HepG2 (cell line): Measurements from ENCODE around the gene PARD3. TPM values are rescaled to one million over a fixed set of nuclear protein-coding genes. Genes with fewer than 3 reads are reported as not detected.

Experiments
- ARID5B ChIP-seq: IDR thresholded peaks from 2 replicates; pipeline ENCODE4 v1.4.0; 2020; ENCODE audit warnings: mild to moderate bottlenecking, missing genetic modification reagents
- ASH2L ChIP-seq: fragments of 300-600, 200-600 bp; sonication (generic); IDR thresholded peaks from 2 replicates; pipeline ENCODE4 v1.7.0; 2017; ENCODE audit warnings: low read depth, mild to moderate bottlenecking, moderate library complexity, mixed read lengths, low read length; ENCODE audit not compliant: insufficient read length
- E2F5 ChIP-seq: sonication (generic); formaldehyde crosslinking; conservative IDR thresholded peaks from 2 replicates; pipeline ENCODE4 v1.4.0; 2020; ENCODE audit warnings: missing genetic modification reagents
- ESRRA ChIP-seq: sonication (generic); formaldehyde crosslinking; IDR thresholded peaks from 2 replicates; pipeline ENCODE4 v1.5.1; 2020; ENCODE audit warnings: mild to moderate bottlenecking, low read depth, missing genetic modification reagents
- FOXP1 ChIP-seq, 2 experiments: fragments of 450-650 bp in 1 of 2; IDR thresholded peaks; 2 replicates each; pipeline ENCODE4 v1.6.1; 2017 to 2018; ENCODE audit warnings: antibody characterized with exemption in 1 of 2
- GLMP ChIP-seq: sonication (generic); formaldehyde crosslinking; IDR thresholded peaks from 2 replicates; pipeline ENCODE4 v1.9.0; 2021; ENCODE audit warnings: missing genetic modification reagents, mild to moderate bottlenecking, borderline replicate concordance
- HNF4G ChIP-seq, 2 experiments: sonication (generic) in 1 of 2; formaldehyde crosslinking in 1 of 2; IDR thresholded peaks; 2 replicates each; pipeline versions ENCODE4 v1.4.0 to v1.6.1; 2011 to 2020; ENCODE audit warnings: borderline replicate concordance in 2 of 2, low read depth in 2 of 2, mild to moderate bottlenecking in 2 of 2, low read length in 1 of 2, missing genetic modification reagents in 1 of 2, moderate library complexity in 1 of 2
- HOMEZ ChIP-seq: IDR thresholded peaks from 2 replicates; pipeline ENCODE4 v1.6.1; 2016; ENCODE audit warnings: low read depth
- KDM5A ChIP-seq: fragments of 200-600 bp; sonication (generic); IDR thresholded peaks from 2 replicates; pipeline ENCODE4 v1.7.0; 2018; ENCODE audit warnings: antibody characterized with exemption, mild to moderate bottlenecking, low read length, borderline replicate concordance
- KLF11 ChIP-seq: IDR thresholded peaks from 2 replicates; pipeline ENCODE4 v1.6.1; 2016; ENCODE audit warnings: missing compliant biosample characterization
- KLF13 ChIP-seq: sonication (generic); formaldehyde crosslinking; IDR thresholded peaks from 2 replicates; pipeline ENCODE4 v1.4.0; 2020; ENCODE audit warnings: mild to moderate bottlenecking, missing genetic modification reagents
- MTA3 ChIP-seq: sonication (generic); formaldehyde crosslinking; IDR thresholded peaks from 2 replicates; pipeline ENCODE4 v1.4.0; 2020; ENCODE audit warnings: missing genetic modification reagents
- MYC ChIP-seq: sonication (generic); formaldehyde crosslinking; IDR thresholded peaks from 2 replicates; pipeline ENCODE4 v1.9.0; 2021; ENCODE audit warnings: missing genetic modification reagents, borderline replicate concordance
- NR2F2 ChIP-seq: IDR thresholded peaks from 2 replicates; pipeline ENCODE4 v1.6.1; 2012; ENCODE audit warnings: low read depth, inconsistent platforms, borderline replicate concordance
- PPARG ChIP-seq: conservative IDR thresholded peaks from 2 replicates; pipeline ENCODE4 v1.6.1; 2016; ENCODE audit warnings: missing biosample characterization, missing genetic modification reagents
- ZNF143 ChIP-seq: sonication (generic); formaldehyde crosslinking; IDR thresholded peaks from 2 replicates; pipeline ENCODE4 v1.4.0; 2020; ENCODE audit warnings: missing genetic modification reagents
- ZNF205 ChIP-seq: IDR thresholded peaks from 2 replicates; pipeline ENCODE4 v1.6.1; 2018; ENCODE audit warnings: missing biosample characterization, missing genetic modification reagents
- ZNF30 ChIP-seq: sonication (generic); formaldehyde crosslinking; IDR thresholded peaks from 2 replicates; pipeline ENCODE4 v1.5.0; 2020; ENCODE audit warnings: mild to moderate bottlenecking, missing genetic modification reagents
- ZNF34 ChIP-seq: sonication (generic); formaldehyde crosslinking; IDR thresholded peaks from 2 replicates; pipeline ENCODE4 v1.4.0; 2020; ENCODE audit warnings: mild to moderate bottlenecking, missing genetic modification reagents, borderline replicate concordance
- ZNF446 ChIP-seq: sonication (generic); formaldehyde crosslinking; IDR thresholded peaks from 2 replicates; pipeline ENCODE4 v1.5.0; 2020; ENCODE audit warnings: mild to moderate bottlenecking, missing genetic modification reagents
- ZNF552 ChIP-seq: sonication (generic); formaldehyde crosslinking; IDR thresholded peaks from 2 replicates; pipeline ENCODE4 v1.9.0; 2022; ENCODE audit warnings: missing genetic modification reagents, mild to moderate bottlenecking, borderline replicate concordance
- ZNF557 ChIP-seq: sonication (generic); formaldehyde crosslinking; IDR thresholded peaks from 2 replicates; pipeline ENCODE4 v1.4.0; 2020; ENCODE audit warnings: missing genetic modification reagents
- ZNF674 ChIP-seq: sonication (generic); formaldehyde crosslinking; IDR thresholded peaks from 2 replicates; pipeline ENCODE4 v1.5.0; 2020; ENCODE audit warnings: low read depth, mild to moderate bottlenecking, missing genetic modification reagents
- ZNF775 ChIP-seq: sonication (generic); formaldehyde crosslinking; IDR thresholded peaks from 2 replicates; pipeline ENCODE4 v1.4.0; 2020; ENCODE audit warnings: missing genetic modification reagents, mild to moderate bottlenecking, moderate library complexity, borderline replicate concordance
- ZZZ3 ChIP-seq: sonication (generic); formaldehyde crosslinking; IDR thresholded peaks from 2 replicates; pipeline ENCODE4 v1.4.0; 2020; ENCODE audit warnings: missing genetic modification reagents, mild to moderate bottlenecking, borderline replicate concordance
- polyA plus RNA-seq, 8 experiments: library from polyadenylated mRNA; depleted of rRNA in 3 of 8; stranded (reverse) in 7 of 8; unstranded in 1 of 8; fragments of >200 nt; fragmentation: Illumina TruSeq in 4 of 8; extraction: Trizol in 4 of 8; gene quantifications; 2 replicates each; pipeline versions ENCODE4 v1.2.1 to v1.2.3, GENCODE V29; 2011 to 2016; ENCODE audit warnings: low read depth in 4 of 8, missing spikeins in 1 of 8, mixed read lengths in 1 of 8; ENCODE audit not compliant: insufficient read depth in 1 of 8
- total RNA-seq, 5 experiments: library from RNA; depleted of rRNA; stranded (reverse); fragments of >200 nt; fragmentation: Illumina TruSeq; extraction: Trizol; gene quantifications; 2 replicates each; pipeline ENCODE4 v1.2.3, GENCODE V29; 2016; ENCODE audit warnings: low read depth in 1 of 5

Gene PARD3
- total and polyA plus RNA-seq, 2 of the 13 experiments (the other 11 are each of a cell fraction or from before 2014, with no cell fraction given), result 40.9 to 60.0 TPM

GRCh38 chr10:34713875-34714274 lies 101.2 kb downstream of the PARD3 start (continued):
- TF ChIP-seq ARID5B (CRISPR knock-in tag) (peak; percentile 87), KLF13 (CRISPR knock-in tag) (no peak), MTA3 (no peak), KDM5A (no peak), PPARG (CRISPR knock-in tag) (0 out of 2 replicates have a peak, but pooled peaks have one; percentile 17), ZNF30 (CRISPR knock-in tag) (no peak), E2F5 (CRISPR knock-in tag) (no peak), ZZZ3 (CRISPR knock-in tag) (no peak), ZNF552 (CRISPR knock-in tag) (no peak), GLMP (CRISPR knock-in tag) (no peak), NR2F2 (0 out of 2 replicates have a peak, but pooled peaks have one; percentile 23), HNF4G (IDR thresholded peaks at IDR 0.05; ENCODE audit: borderline replicate concordance, low read depth, low read length) (no peak), HNF4G (CRISPR knock-in tag; IDR thresholded peaks at IDR 0.05; ENCODE audit: borderline replicate concordance, low read depth) (no peak), ZNF34 (CRISPR knock-in tag) (no peak), ZNF143 (CRISPR knock-in tag) (no peak), KLF11 (CRISPR knock-in tag) (no peak), ZNF557 (CRISPR knock-in tag) (no peak), HOMEZ (CRISPR knock-in tag) (peak; percentile 50; the same call in 1 of the 2 replicates), ZNF446 (CRISPR knock-in tag) (no peak), ZNF775 (CRISPR knock-in tag) (no peak), ZNF205 (CRISPR knock-in tag) (no peak), ZNF674 (no peak), FOXP1 (IDR thresholded peaks at IDR 0.05) (no peak), FOXP1 (CRISPR knock-in tag; IDR thresholded peaks at IDR 0.05) (peak; percentile 84), ASH2L (no peak), MYC (CRISPR knock-in tag) (no peak), ESRRA (CRISPR knock-in tag) (no peak)
